DLD1 (cell line): ENCODE results near the gene BTBD2.
"Not testable (repeated sequence)": the region's sequence is repeated elsewhere in the genome, so short reads cannot be mapped to it uniquely, and the experiment has no call there.

ENCODE experiments used
- in situ Hi-C: cut with HindIII; loops from 2 replicates; pipeline ENCODE4 v1.10.0; 2017; ENCODE audit warnings: low sequenced_read_pairs

The BTBD2 gene

GRCh38 chr19:2040647-2041432 lies 25.3 kb upstream of the BTBD2 start:
- in situ Hi-C loops: no loop called here

DNA sequence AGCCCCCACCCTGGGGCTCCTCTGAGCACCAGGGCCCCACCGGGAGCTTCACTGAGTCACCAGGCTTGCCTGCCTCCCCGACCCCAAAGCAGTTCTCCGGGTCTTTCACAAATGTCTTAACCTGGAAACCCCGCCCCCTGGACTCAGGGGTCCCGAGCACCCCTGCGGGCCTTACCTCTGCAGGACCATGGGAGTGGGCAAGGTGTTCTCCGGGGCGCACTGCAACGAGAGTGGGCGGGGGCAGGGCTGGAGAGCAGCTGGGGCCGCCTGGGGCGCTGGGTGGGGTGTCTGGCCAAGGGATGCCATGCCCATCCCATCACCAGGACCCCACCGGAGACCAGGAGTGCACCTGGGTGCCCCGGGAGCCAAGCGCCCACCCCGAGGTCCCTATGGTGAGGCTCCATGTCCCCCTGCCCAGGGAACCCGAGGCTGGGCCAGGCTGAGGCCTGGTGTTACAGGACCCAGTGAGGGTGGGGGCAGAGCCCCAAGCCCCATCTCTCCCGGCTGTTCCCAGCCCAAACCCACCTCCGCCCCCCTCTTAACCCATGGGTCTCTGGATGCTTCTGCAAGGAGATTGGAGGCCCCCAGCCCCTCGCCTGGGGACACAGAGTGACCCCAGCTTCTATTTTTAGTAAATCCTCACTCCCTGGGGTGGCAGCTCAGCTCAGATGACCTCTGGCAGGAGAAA lies 24.6 kb upstream of the BTBD2 start:
- in situ Hi-C loops: no loop called here

- in situ Hi-C loops: no loop called here
These were observed 23.8 kb upstream of the BTBD2 start for GRCh38 chr19:2039089-2039958.

DNA sequence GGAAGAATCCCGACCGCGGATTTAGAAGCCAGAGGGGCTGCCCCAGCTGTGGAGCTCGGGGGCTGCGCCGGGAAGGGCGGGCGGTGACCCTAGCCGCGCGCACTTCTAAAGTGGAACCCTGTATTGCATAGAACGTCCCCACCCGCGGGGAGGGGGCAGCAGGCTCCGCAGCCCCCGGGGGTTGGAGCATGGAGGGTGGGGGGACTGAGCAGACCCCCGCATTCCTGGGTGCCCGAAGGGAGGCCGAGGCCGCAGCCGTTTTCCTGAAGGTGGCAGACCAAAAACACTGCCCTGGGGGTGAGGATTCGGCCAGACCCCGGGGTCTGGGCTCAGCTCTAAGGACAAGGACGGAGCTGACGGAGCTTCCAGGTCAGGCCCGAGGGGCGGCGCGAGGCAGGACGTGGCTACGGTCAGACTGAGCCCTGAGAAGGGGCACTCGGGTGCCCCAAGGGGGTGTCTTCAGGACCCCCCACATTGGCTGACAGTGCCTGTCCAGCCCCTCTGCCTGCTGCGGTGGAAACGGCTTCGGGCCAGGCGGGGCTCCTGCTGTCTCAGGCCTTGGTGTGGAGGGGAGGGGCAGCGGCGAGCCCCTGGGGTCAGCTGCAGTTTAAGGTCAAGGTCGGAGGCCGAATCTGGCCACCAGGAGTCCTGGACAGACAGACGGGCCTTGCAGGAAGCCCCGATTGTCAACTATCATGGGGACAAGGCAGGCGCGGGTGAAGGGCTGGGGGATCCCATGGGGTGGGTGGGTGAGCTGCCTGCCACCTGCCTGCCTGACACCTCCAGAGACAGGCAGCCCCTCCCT lies 23.0 kb upstream of the BTBD2 start:
- in situ Hi-C loops: no loop called here

DNA sequence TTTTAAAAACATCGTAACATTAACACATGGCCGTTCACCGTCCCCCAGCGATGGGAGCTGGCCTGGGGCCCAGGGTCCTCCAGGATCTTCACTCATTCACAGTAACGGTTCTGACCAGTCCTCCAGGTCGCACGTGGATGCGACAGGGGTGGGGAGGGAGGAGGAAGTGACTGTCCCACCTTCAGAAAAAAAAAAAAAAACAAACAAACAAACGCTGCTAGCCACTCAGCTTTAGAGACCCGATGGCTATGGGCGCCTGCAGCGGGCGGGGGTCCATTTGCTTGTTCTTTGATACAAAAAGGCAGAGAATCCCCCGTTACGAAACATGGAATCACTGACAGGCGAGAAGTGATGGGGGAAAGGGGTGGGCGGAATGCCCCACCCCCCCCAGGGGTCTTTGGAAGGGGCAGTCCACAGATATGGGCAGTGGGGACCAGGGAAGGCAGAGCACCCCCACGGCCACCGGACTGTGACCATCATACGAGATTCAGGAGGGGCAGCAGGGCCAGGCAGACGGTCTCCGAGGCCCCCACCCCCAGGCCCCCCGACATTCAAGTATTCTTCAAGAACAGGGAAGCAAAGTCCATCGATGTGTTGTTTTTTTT lies 22.2 kb upstream of the BTBD2 start:
- in situ Hi-C loops: no loop called here

- in situ Hi-C loops: no loop called here
These were observed 20.9 kb upstream of the BTBD2 start for GRCh38 chr19:2036424-2036823.

GRCh38 chr19:2035590-2035991 lies 20.1 kb upstream of the BTBD2 start:
- in situ Hi-C loops: no loop called here

DNA sequence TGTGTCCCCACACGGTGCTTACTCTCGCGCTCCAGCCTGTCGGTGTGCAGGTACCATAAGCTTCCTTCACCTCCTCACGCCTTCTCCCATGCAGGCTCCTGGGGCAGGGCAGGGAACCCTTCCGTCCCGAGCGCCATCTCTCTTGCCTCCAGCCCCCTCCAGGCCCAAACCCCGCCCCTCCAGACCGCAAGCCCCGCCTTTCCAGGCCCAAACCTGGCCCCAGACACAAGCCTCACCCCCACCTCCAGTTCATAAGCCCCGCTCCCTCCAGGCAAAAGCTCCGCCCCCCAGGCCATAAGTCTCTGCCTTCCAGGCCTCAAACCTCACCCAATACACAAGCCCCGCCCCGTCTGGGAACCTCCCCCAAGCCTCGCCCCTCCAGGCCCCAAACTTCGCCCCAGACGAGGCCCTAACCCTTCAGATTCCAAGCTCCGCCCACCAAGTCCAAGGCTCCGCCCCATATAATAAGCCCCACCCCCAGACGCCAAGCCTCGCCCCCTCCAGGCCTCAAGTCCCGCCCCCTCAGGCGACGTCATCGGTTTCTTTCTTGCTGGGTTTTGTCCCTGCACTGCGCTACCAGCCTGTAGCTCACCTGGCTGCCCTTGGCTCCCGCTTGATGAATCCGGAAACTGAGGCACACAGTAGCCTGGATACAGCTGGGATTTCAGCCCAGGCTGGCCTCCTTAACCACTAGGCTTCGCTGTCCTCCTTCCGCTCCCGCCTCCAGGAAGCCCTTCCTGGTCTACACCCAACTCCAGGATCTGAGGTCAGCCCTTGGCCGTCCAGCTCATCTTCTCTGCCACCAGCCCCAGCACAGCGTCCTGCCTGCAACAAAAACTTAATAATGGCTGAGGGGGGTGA lies 19.4 kb upstream of the BTBD2 start:
- in situ Hi-C loops: no loop called here

DNA sequence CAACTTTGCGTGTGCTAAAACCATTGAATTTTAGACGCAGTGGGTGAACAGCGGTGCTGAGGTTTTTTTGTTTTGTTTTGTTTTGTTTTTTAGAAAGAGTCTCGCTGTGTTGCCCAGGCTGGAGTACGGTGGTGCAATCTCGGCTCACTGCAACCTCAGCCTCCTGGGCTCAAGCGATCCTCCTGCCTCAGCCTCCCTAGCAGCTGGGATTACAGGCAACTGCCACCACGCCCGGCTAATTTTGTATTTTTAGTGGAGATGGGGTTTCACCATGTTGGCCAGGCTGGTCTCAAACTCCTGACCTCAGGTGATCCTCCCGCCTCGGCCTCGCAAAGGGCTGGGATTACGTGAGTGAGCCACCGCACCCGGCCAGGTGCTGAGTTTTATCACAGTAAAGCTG lies 18.7 kb upstream of the BTBD2 start:
- in situ Hi-C loops: not testable (repeated sequence)

- in situ Hi-C loops: no loop called here
These were observed 18.3 kb upstream of the BTBD2 start for GRCh38 chr19:2033825-2034159.

DNA sequence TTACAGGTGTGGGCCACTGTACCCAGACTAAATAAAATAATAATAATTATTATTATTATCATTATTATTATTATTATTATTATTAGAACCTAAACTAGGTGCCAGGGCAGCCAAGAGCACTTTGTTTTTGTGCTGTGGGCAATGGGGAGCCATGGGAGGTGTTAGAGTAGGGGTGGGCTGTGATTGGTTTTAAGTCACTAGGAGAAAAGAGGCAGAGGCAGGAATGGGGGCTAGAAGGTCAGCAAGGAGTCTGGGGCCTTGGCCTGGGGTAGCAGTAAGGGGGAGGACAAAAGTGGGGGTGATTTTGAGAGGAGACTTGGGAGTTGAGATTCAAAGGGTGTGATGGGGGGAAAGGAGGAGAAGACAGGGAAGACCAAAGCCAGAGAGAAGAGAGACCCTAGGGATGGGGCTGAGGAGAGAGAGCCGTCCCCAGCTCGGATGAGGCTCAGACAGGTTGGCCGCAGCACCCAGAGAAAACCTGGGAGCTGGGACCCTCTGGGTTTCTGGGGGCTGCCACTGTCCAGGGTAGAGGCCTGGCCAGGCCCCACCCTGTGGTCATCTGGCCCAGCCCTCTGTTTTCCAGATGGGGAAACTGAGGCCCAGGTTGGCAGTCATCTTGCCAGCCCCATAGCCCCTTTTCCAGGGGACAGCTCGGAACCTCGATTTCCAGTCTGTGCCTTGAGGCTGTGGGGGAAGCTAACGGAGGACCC lies 17.8 kb upstream of the BTBD2 start:
- in situ Hi-C loops: no loop called here

DNA sequence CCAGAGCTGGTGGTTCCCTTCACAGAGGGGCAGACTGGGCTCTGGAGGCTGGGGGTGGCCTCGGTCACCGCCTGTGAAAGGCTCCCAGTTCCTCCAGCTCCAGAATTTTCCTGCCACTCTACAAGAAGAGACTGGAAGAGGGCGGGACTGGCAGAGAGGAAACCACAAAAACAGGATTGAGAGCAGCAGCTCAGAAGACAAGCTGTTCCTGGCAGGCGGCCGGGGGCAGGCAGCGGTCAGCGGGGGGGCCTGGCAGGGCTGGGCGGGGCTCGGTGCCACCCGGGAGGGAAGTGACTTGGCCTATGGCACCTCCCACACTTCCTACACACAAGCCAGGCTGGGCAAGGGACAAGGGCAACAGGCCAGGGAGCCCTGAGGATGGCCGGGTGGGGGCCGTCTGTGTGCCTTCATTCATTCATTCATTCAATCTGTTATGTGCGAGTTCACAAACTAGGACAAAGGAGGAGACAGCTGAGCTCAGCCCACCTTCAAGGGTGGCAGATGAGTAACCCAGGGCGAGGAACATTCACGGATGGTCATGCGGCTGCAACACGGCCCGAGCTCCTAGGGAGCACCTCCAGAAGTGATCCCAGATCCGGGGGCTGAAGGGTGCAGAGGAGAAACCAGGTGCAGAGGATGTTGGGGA lies 16.9 kb upstream of the BTBD2 start:
- in situ Hi-C loops: no loop called here

DNA sequence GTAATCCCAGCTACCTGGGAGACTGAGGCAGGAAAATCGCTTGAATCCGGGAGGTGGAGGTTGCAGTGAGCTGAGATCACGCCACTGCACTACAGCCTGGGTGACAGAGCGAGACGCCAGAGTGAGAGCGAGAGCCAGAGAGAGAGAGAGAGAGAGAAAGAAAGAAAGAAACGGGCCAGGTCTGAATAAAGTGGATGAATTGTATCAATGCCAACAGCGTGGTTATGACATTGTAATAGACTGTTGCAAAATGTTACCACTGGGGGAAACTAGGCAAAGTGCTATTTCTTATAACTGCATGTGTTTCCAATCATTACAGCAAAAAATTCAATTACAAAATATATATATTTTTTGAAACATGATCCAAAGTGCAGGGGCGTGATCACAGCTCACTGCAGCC lies 11.8 kb upstream of the BTBD2 start:
- in situ Hi-C loops: no loop called here

DNA sequence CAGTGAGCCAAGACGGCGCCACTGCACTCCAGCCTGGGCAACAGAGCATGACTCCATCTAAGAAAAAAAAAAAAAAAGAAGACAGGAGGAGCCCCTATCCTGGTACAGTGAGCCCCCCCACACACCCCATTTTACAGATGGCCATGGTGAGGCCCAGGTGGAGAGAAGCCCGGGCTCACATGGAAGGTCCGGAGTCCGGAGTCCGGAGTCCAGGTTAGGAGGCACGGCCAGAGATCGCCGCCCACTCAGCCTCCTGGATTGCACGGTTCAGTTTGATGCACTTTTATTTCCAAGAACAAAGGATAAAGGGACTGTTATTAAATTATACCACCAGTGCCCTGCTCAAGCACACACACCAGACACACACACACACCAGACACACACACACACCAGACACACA lies 11.3 kb upstream of the BTBD2 start:
- in situ Hi-C loops: no loop called here

DNA sequence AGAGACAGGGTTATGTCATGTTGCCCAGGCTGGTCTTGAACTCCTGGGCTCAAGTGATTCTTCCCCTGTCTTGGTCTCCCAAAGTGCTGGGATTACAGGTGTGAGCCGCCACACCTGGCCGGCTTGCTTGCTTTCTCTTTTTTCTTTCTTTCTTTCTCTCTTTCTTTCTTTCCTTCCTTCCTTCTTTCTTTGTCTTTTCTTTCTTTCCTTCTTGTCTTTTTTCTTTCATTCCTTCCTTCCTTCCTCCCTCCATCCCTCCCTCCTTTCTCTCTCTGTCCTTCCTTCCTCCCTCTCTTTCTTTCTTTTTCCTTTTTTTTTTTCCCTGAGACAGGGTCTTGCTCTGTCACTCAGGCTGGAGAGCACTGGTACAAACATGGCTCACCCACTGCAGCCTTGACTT lies 6.8 kb upstream of the BTBD2 start:
- in situ Hi-C loops: no loop called here

DNA sequence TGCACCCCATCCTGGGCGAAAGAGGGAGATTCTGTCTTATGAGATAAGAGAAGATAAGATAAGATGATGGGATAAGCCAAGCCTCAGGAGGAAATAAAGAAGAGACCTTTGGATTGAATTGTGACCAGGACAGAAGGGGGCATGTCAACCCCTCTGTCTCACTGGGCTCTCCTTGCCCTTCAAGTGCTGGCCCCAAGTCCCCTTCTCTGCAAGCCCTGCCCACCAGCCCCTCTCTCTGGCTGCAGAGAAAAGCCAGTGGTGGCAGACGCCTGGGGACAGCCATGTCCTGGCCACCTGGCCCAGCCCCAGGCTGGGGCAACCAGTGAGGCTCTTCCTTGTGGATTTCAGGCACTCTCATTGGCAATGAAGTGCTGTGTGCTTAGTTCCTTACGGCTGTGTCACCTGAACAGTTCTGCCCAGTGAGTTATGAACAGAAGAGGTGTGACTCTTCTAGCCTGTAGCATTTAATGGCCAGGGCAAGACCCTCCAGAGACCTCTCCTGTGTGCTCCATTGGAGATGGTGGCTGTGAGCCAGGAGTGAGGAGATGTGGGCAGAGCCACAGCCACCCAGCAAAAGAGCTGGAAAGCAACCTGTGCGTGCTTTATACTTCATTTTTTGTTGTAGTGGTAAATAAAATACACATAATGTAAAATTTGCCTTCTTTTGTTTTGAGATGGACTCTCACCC lies 6.1 kb upstream of the BTBD2 start:
- in situ Hi-C loops: no loop called here

DNA sequence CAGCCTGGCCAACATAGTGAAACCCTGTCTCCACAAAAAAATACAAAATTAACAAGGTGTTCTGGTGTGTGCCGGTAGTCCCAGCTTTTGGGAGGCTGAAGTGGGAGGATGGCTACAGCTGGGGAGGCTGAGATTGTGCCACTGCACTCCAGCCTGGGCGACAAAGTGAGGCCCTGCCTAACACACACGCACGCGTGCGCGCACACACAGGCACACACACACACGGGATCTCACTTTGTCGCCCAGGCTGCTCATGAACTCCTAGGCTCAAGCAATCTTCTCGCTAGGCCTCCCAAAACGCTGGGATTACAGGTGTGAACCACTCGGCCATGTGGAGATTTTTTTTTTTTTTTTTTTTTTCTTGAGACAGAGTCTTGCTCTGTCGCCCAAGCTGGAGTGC lies 3.2 kb upstream of the BTBD2 start:
- in situ Hi-C loops: no loop called here
